Tibial nerve (tissue), 4 donors: Measurements from ENCODE around the gene SELENOW.

Experiments used
- CTCF ChIP-seq, 5 experiments: fragments of 200-600 bp in 3 of 5; fragments of 450-650 bp in 2 of 5; sonication (generic) in 3 of 5; IDR thresholded peaks; one replicate each; pipeline ENCODE4 v1.5.1; 2016 to 2019; ENCODE audit warnings: antibody characterized with exemption in 5 of 5, mild to moderate bottlenecking in 3 of 5, moderate library complexity in 2 of 5
- EP300 ChIP-seq, 2 donors: sonication (generic); formaldehyde crosslinking; IDR thresholded peaks; one replicate each; pipeline ENCODE4 v1.6.1; 2017; ENCODE audit warnings: antibody characterized with exemption in 2 of 2, mild to moderate bottlenecking in 1 of 2

GRCh38 chr19:47754206-47755064 lies 24.1 kb upstream of the SELENOW start:
- TF ChIP-seq CTCF (IDR thresholded peaks at IDR 0.05) = no peak
- no peak for TF ChIP-seq EP300 (IDR thresholded peaks at IDR 0.05)
